Endodermal cell (in vitro differentiated cells): ENCODE measurements around the gene UPP1. TPM values are rescaled to one million over a fixed set of nuclear protein-coding genes. Genes with fewer than 3 reads are reported as not detected.
A peak's percentile ranks its signal among the peaks of the same experiment; 100 is the strongest.
"Not testable (repeated sequence)": the region's sequence is repeated elsewhere in the genome, so short reads cannot be mapped to it uniquely, and the experiment has no call there.

Experiments
- DNase-seq: peaks from one replicate; pipeline ENCODE4 v3.0.0-alpha.2; 2017
- H3K27ac ChIP-seq: 2 replicates; pipeline ENCODE4 v1.5.1; 2013; ENCODE audit warnings: mild to moderate bottlenecking, low read depth, low read length, moderate library complexity
- H3K27me3 ChIP-seq: 2 replicates; pipeline ENCODE4 v1.6.1; 2013; ENCODE audit warnings: mild to moderate bottlenecking, low read length, moderate library complexity; ENCODE audit not compliant: insufficient read depth, control insufficient read depth, poor library complexity, severe bottlenecking
- H3K36me3 ChIP-seq: 2 replicates; pipeline ENCODE4 v1.7.0; 2013; ENCODE audit warnings: mild to moderate bottlenecking, low read length, moderate library complexity; ENCODE audit not compliant: control insufficient read depth, insufficient read depth
- H3K4me1 ChIP-seq: one replicate; pipeline ENCODE4 v1.7.0; 2013; ENCODE audit warnings: low read length; ENCODE audit not compliant: control insufficient read depth, insufficient read depth
- H3K4me3 ChIP-seq: 2 replicates; pipeline ENCODE4 v1.5.1; 2013; ENCODE audit warnings: mild to moderate bottlenecking, low read length, moderate library complexity
- H3K9ac ChIP-seq: 2 replicates; pipeline ENCODE4 v1.6.1; 2013; ENCODE audit warnings: mild to moderate bottlenecking, low read length, moderate library complexity; ENCODE audit not compliant: poor library complexity, severe bottlenecking; ENCODE audit errors: extremely low read depth
- H3K9me3 ChIP-seq: 2 replicates; pipeline ENCODE4 v1.6.1; 2013; ENCODE audit warnings: mild to moderate bottlenecking, low read length, moderate library complexity; ENCODE audit not compliant: control insufficient read depth
- H3K27ac Mint-ChIP-seq: 2 replicates; pipeline ENCODE4 v1.8.0; 2020; ENCODE audit warnings: mixed read lengths
- H3K27me3 Mint-ChIP-seq: 2 replicates; pipeline ENCODE4 v1.8.0; 2021; ENCODE audit warnings: mild to moderate bottlenecking, mixed read lengths; ENCODE audit not compliant: insufficient read depth
- H3K36me3 Mint-ChIP-seq: 2 replicates; pipeline ENCODE4 v1.8.0; 2020; ENCODE audit warnings: low read depth, mixed read lengths
- H3K4me1 Mint-ChIP-seq: 2 replicates; pipeline ENCODE4 v1.8.0; 2020; ENCODE audit warnings: mixed read lengths
- H3K4me3 Mint-ChIP-seq: 2 replicates; pipeline ENCODE4 v1.8.0; 2020; ENCODE audit warnings: mild to moderate bottlenecking, moderate library complexity, mixed read lengths
- H3K9me3 Mint-ChIP-seq: 2 replicates; pipeline ENCODE4 v1.8.0; 2020; ENCODE audit warnings: mild to moderate bottlenecking, mixed read lengths
- CTCF ChIP-seq: fragments of 200-600 bp; sonication (generic); conservative IDR thresholded peaks from 2 replicates; pipeline ENCODE4 v1.5.0; 2021; ENCODE audit warnings: antibody characterized with exemption, mild to moderate bottlenecking
- WGBS, 2 experiments: methylation state at CpG; one replicate each; pipeline versions ENCODE4 v1.1.5 to v1.1.7; 2013; ENCODE audit warnings: missing lambda C conversion rate in 2 of 2, mixed read lengths in 1 of 2; ENCODE audit not compliant: insufficient coverage in 1 of 2, insufficient read length in 1 of 2; 5-methylcytosine and 5-hydroxymethylcytosine counted together
- total RNA-seq, 2 donors: library from RNA; stranded (reverse); fragmentation: NEBNext Ultra II Directional in 1 of 2; extraction: Animal tissue kit (Norgen Biotek cat#: 25700) in 1 of 2; gene quantifications; 2 replicates in 1 of 2; 3 replicates in 1 of 2; pipeline ENCODE4 v1.2.1, GENCODE V29; 2021

Gene UPP1
- total RNA-seq, 2 donors from 2014 or later = 40.5 to 46.3 TPM

GRCh38 chr7:48141521-48141920 lies 52.5 kb downstream of the UPP1 start:
- 88 to 89% methylated on average over 1 of the region's 1 CpG for WGBS, 2 experiments

GRCh38 chr7:48144291-48144768 lies 55.3 kb downstream of the UPP1 start:
- Mint-ChIP-seq H3K36me3 (peaks cover 14% of the 10 kb centered on the region), H3K4me1 (peaks cover 34% of the 10 kb centered on the region), H3K9me3 (peaks cover 69% of the 10 kb centered on the region), H3K27me3 (no peaks in the 10 kb centered on the region), H3K27ac (no peak overlapping the region), H3K4me3 (no peak overlapping the region)
- H3K4me3 ChIP-seq = peak overlapping the region; percentile 72
- TF ChIP-seq CTCF = no peak
- no peak overlapping the region for H3K9ac ChIP-seq
- no peaks in the 10 kb centered on the region for H3K4me1 ChIP-seq
- H3K9me3 ChIP-seq = peaks cover 67% of the 10 kb centered on the region
- H3K36me3 ChIP-seq = no peaks in the 10 kb centered on the region
- no peak overlapping the region for H3K27ac ChIP-seq
- no peaks in the 10 kb centered on the region for H3K27me3 ChIP-seq
- no peak for DNase-seq
- WGBS, 2 experiments = 87 to 88% methylated on average over 2 to 4 of the region's 4 CpGs

More at GRCh38 chr7:48141521-48141920, 52.5 kb downstream of the UPP1 start:
- H3K9me3 Mint-ChIP-seq = peaks cover 74% of the 10 kb centered on the region
- H3K27me3 ChIP-seq = no peaks in the 10 kb centered on the region
- no peak for DNase-seq
- peaks cover 21% of the 10 kb centered on the region for H3K4me1 Mint-ChIP-seq
- peaks cover 14% of the 10 kb centered on the region for H3K36me3 Mint-ChIP-seq
- no peak overlapping the region for H3K27ac ChIP-seq
- no peak overlapping the region for H3K9ac ChIP-seq
- no peak overlapping the region for H3K27ac Mint-ChIP-seq
- H3K9me3 ChIP-seq = peaks cover 88% of the 10 kb centered on the region
- no peaks in the 10 kb centered on the region for H3K4me1 ChIP-seq
- TF ChIP-seq CTCF = no peak
- peak overlapping the region; percentile 1 for H3K4me3 ChIP-seq
- H3K27me3 Mint-ChIP-seq = no peaks in the 10 kb centered on the region
- H3K36me3 ChIP-seq = peaks cover 3% of the 10 kb centered on the region
- no peak overlapping the region for H3K4me3 Mint-ChIP-seq

- no peaks in the 10 kb centered on the region for H3K4me1 ChIP-seq
- no peak for TF ChIP-seq CTCF
- no peaks in the 10 kb centered on the region for H3K27me3 ChIP-seq
- H3K4me3 ChIP-seq = no peak overlapping the region
- H3K4me1 Mint-ChIP-seq = peaks cover 36% of the 10 kb centered on the region
- peaks cover 48% of the 10 kb centered on the region for H3K9me3 Mint-ChIP-seq
- no peak overlapping the region for H3K9ac ChIP-seq
- H3K36me3 Mint-ChIP-seq = peaks cover 7% of the 10 kb centered on the region
- WGBS, 2 experiments = 93 to 100% methylated on average over 1 to 4 of the region's 4 CpGs
- no peak for DNase-seq
- H3K27ac ChIP-seq = no peak overlapping the region
- no peak overlapping the region for H3K4me3 Mint-ChIP-seq
- peaks cover 39% of the 10 kb centered on the region for H3K9me3 ChIP-seq
- H3K27ac Mint-ChIP-seq = peak overlapping the region; percentile 53
- no peaks in the 10 kb centered on the region for H3K36me3 ChIP-seq
- H3K27me3 Mint-ChIP-seq = no peaks in the 10 kb centered on the region
Measured at GRCh38 chr7:48147078-48147591, 58.1 kb downstream of the UPP1 start.

- peaks cover 44% of the 10 kb centered on the region for H3K9me3 Mint-ChIP-seq
- not testable (repeated sequence) for H3K27me3 Mint-ChIP-seq
- H3K4me1 Mint-ChIP-seq = peaks cover 36% of the 10 kb centered on the region
Measured at GRCh38 chr7:48147690-48148089, 58.6 kb downstream of the UPP1 start.

More at GRCh38 chr7:48147690-48148089, 58.6 kb downstream of the UPP1 start:
- not testable (repeated sequence) for H3K4me3 Mint-ChIP-seq, H3K27me3 ChIP-seq, DNase-seq, H3K4me1 ChIP-seq, H3K36me3 ChIP-seq, H3K9ac ChIP-seq, H3K36me3 Mint-ChIP-seq, H3K27ac ChIP-seq, H3K4me3 ChIP-seq
- H3K9me3 ChIP-seq = peaks cover 33% of the 10 kb centered on the region
- H3K27ac Mint-ChIP-seq = peak overlapping the region; percentile 53
- 89 to 97% methylated on average over 4 to 7 of the region's 7 CpGs for WGBS, 2 experiments
